ENCODE data around the gene TRMT61B. TPM values are rescaled to one million over a fixed set of nuclear protein-coding genes. Genes with fewer than 3 reads are reported as not detected.

The TRMT61B gene
- total RNA-seq, 4 donors from 2014 or later = 8.6 to 20.3 (median 12.7) TPM

DNA sequence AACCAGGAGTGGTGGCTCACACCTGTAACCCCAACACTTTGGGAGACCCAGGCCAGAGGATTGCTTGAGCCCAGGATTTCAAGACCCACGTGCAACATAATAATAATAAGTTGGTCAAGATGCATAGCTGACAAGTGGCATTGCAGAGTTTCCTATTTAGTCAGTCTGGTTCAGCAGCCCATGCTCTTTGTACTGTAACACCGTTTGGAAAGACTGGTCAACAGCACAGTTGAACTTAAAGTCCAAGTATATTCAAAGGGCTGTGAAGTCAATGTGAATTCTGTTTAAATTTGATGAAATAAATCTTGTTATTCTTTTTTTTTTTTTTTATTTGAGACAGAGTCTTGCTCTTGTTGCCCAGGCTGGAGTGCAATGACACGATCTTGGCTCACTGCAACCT, 1.5 kb upstream of the TRMT61B start:
- Histone ChIP-seq H3K9me3 (no peaks in the 10 kb centered on the region), H3K27me3 (peaks cover 6% of the 10 kb centered on the region), H3K27ac (no peak overlapping the region), H3K4me1 (peaks cover 4 to 37% (median 17%) of the 10 kb centered on the region in 3 donors), H3K4me3 (no peak overlapping the region), H3K36me3 (no peaks in the 10 kb centered on the region)
- WGBS, 2 donors (ENCODE audit: low coverage in 1 of 2) = 66 to 73% methylated on average over 2 to 3 of the region's 3 CpGs
- ATAC-seq = no peak
- TF ChIP-seq POLR2AphosphoS5 (IDR thresholded peaks at IDR 0.05) (no peak), POLR2A (IDR thresholded peaks at IDR 0.05) (no peak), EP300 (IDR thresholded peaks at IDR 0.05) (no peak)

DNA sequence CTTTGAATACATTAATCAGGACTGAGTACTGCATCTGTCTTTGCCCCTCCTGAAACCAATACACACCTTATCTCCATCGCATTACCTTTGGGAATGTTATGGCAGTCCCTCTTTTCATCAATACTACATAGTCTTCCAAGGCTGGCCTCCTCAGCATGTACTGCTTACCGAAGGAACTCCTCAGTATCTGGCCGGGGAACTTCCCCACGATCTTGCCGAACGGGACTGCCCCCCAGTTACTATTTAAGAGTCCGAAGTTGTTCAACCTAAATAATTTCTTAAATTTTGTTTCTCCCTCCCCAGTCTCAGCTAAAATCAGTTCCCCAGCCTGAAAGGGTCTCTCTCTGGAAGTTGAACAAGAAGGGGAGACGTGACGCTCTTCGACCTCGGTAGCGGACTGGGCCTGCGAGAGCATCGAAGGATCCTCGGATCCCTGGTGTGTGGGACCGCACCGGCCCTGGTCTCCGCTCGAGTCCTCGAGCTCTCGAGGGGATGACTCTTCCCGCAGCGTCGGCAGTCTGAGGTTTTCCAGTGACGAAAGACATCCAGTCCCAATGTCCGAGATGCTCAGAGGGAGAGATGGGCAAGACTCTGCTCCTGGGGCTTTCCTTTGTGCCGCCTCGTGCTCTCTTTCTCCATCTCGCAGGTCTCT, 489 bp downstream of the TRMT61B start:
- Histone ChIP-seq H3K4me1 (peaks cover 4 to 48% (median 17%) of the 10 kb centered on the region in 3 donors), H3K36me3 (peaks cover 0 to 4% of the 10 kb centered on the region in 2 donors), H3K4me3 (peak overlapping the region; percentile 60 to 82), H3K27ac (peak overlapping the region; percentile 31 to 85 (median 84)), H3K27me3 (no peaks in the 10 kb centered on the region), H3K9me3 (no peaks in the 10 kb centered on the region)
- 0% methylated on average over 7 to 16 of the region's 29 CpGs for WGBS, 2 donors (ENCODE audit: low coverage in 1 of 2)
- peak; percentile 47 for ATAC-seq
- TF ChIP-seq POLR2AphosphoS5 (IDR thresholded peaks at IDR 0.05) (no peak), POLR2A (IDR thresholded peaks at IDR 0.05) (no peak), EP300 (IDR thresholded peaks at IDR 0.05) (no peak)
- TF ChIP-seq, protein P1, sequence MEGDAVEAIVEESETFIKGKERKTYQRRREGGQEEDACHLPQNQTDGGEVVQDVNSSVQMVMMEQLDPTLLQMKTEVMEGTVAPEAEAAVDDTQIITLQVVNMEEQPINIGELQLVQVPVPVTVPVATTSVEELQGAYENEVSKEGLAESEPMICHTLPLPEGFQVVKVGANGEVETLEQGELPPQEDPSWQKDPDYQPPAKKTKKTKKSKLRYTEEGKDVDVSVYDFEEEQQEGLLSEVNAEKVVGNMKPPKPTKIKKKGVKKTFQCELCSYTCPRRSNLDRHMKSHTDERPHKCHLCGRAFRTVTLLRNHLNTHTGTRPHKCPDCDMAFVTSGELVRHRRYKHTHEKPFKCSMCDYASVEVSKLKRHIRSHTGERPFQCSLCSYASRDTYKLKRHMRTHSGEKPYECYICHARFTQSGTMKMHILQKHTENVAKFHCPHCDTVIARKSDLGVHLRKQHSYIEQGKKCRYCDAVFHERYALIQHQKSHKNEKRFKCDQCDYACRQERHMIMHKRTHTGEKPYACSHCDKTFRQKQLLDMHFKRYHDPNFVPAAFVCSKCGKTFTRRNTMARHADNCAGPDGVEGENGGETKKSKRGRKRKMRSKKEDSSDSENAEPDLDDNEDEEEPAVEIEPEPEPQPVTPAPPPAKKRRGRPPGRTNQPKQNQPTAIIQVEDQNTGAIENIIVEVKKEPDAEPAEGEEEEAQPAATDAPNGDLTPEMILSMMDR (IDR thresholded peaks at IDR 0.05) = no peak

DNA sequence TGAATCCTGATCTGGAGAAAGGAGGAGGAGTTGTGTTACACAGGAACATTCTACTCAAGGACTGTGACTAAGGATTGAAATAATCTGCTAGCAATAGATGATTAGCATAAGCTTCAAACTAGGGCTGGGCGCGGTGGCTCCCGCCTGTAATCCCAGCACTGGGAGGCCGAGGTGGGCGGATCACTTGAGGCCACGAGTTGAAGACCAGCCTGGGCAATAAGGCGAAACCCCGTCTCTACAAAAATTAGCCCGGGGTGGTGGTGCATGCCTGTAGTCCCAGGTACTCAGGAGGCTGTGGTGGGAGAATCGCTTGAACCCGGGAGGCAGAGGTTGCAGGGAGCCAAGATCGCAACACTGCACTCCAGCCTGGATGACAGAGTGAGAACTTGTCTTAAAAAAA, 1.5 kb downstream of the TRMT61B start:
- Histone ChIP-seq H3K4me1 (peaks cover 4 to 53% (median 17%) of the 10 kb centered on the region in 3 donors), H3K27me3 (no peaks in the 10 kb centered on the region), H3K9me3 (no peaks in the 10 kb centered on the region), H3K4me3 (peak overlapping the region; percentile 60 to 82), H3K36me3 (peaks cover 0 to 14% of the 10 kb centered on the region in 2 donors), H3K27ac (no peak overlapping the region)
- ATAC-seq = no peak
- no peak for TF ChIP-seq POLR2A (IDR thresholded peaks at IDR 0.05)
- no peak for TF ChIP-seq EP300 (IDR thresholded peaks at IDR 0.05)
- TF ChIP-seq, protein P1 (IDR thresholded peaks at IDR 0.05) = no peak
- TF ChIP-seq POLR2AphosphoS5 (IDR thresholded peaks at IDR 0.05) = no peak
- 77 to 90% methylated on average over 2 to 10 of the region's 12 CpGs for WGBS, 2 donors (ENCODE audit: low coverage in 1 of 2)

DNA sequence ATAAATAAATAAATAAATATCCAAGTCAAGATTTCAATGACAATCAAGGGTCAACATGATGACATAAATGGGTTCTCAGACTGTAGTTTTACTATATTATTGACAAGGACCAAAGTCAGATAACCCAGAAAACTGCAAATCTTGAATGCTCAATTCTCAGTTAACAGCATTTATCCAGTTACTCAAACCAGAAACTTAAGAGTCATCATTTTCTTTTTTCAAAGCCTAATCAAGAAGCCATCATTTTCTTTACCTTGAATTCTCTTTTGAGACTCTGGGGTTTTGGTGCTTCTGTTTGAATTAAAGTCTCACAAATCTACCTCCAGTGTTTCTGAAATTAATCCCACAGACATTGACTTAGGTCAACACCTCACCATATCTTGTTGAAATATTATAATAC, 14.1 kb downstream of the TRMT61B start:
- ATAC-seq = no peak
- TF ChIP-seq POLR2A (IDR thresholded peaks at IDR 0.05) = no peak
- TF ChIP-seq POLR2AphosphoS5 (IDR thresholded peaks at IDR 0.05) = no peak
- TF ChIP-seq, protein P1 (IDR thresholded peaks at IDR 0.05) = no peak
- TF ChIP-seq EP300 (IDR thresholded peaks at IDR 0.05) = no peak

DNA sequence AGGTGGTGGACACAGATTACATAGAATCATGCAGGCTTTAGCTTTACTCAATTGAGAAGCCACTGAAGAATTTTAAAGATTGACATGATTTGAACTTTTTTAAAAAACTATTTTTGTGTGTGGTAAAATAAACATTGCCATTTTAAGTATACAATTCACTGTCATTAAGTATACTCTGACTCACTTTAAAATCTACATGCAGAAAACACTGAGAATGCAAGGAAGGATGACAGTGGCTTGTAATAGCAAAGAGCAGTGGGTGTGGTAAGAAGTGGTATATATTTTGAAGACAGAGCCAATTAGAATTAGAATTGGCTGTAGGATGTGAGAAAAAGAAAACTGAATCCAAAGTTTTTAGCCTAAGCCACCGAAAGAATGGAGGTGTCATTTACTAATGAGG, 14.9 kb downstream of the TRMT61B start:
- H3K27me3 ChIP-seq = no peaks in the 10 kb centered on the region
- 89 to 91% methylated on average over 1 of the region's 1 CpG for WGBS, 2 donors (ENCODE audit: low coverage in 1 of 2)
- H3K4me1 ChIP-seq = no peaks in the 10 kb centered on the region
- TF ChIP-seq POLR2AphosphoS5 (IDR thresholded peaks at IDR 0.05) = no peak
- no peak overlapping the region for H3K4me3 ChIP-seq
- H3K27ac ChIP-seq = no peak overlapping the region
- H3K9me3 ChIP-seq = no peaks in the 10 kb centered on the region
- H3K36me3 ChIP-seq = peaks cover 0 to 67% of the 10 kb centered on the region in 2 donors
- no peak for ATAC-seq

More for the DNA sequence above, 14.1 kb downstream of the TRMT61B start:
- Histone ChIP-seq H3K27ac (no peak overlapping the region), H3K4me1 (no peaks in the 10 kb centered on the region), H3K9me3 (no peaks in the 10 kb centered on the region), H3K36me3 (peaks cover 0 to 67% of the 10 kb centered on the region in 2 donors), H3K27me3 (no peaks in the 10 kb centered on the region), H3K4me3 (no peak overlapping the region)

DNA sequence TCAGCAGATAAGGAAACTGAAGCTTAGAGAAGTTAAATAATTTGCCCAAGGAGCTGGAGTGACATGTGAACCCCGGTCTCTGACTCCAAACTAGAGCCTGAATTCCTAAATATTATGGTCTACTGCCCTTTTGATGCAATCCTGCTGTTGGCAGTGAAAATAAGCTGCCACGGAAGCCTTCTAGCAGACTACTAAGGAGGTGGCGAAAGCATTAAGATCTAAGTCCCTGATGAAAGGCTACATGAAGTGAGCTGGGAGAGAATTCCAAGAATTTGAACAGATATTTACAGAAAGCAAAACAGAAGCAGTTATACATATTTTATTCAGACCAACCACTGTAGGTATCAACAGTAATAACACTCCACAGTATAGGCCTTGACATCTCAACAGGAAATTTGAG, 28.1 kb downstream of the TRMT61B start:
- no peak for TF ChIP-seq POLR2AphosphoS5 (IDR thresholded peaks at IDR 0.05)
- no peak for TF ChIP-seq POLR2A (IDR thresholded peaks at IDR 0.05)
- H3K36me3 ChIP-seq = peaks cover 0 to 27% of the 10 kb centered on the region in 2 donors
- H3K4me1 ChIP-seq = no peaks in the 10 kb centered on the region
- ATAC-seq = no peak
- H3K27ac ChIP-seq = no peak overlapping the region
- H3K4me3 ChIP-seq = no peak overlapping the region
- H3K27me3 ChIP-seq = no peaks in the 10 kb centered on the region
- WGBS, 2 donors (ENCODE audit: low coverage in 1 of 2) = 47 to 92% methylated on average over 2 to 3 of the region's 3 CpGs
- no peaks in the 10 kb centered on the region for H3K9me3 ChIP-seq

Measured in gastroesophageal sphincter (tissue), 4 donors.